Activated CD4-positive, alpha-beta T cell treated with anti-CD3 and anti-CD28 coated beads for 36 hours (primary cell): ENCODE data around the gene DBET. TPM values are rescaled to one million over a fixed set of nuclear protein-coding genes. Genes with fewer than 3 reads are reported as not detected.
"Not testable (repeated sequence)": the region's sequence is repeated elsewhere in the genome, so short reads cannot be mapped to it uniquely, and the experiment has no call there.

Experiments used
- ATAC-seq: fragments of 200-7000 bp; cut with Tn5 transposase; one replicate; pipeline ENCODE4 v1.10.0; 2021; ENCODE audit warnings: mild to moderate bottlenecking, moderate library complexity
- CTCF ChIA-PET: fragments of 350-600 bp; sonication (Branson Sonifier 250); formaldehyde crosslinking; loops from one replicate; lab custom pipeline; 2021; ENCODE audit warnings: antibody characterized with exemption; lab: Charles Lee
- POLR2A ChIA-PET: fragments of 350-600 bp; sonication (Branson Sonifier 250); formaldehyde crosslinking; loops from one replicate; lab custom pipeline; 2021; ENCODE audit warnings: antibody characterized with exemption, inconsistent platforms; lab: Charles Lee
- DNase-seq: peaks from one replicate; pipeline ENCODE4 v3.0.0-alpha.2; 2020
- H3K27ac Mint-ChIP-seq: one replicate; pipeline ENCODE4 v1.8.0; 2021; ENCODE audit warnings: mixed read lengths
- H3K27me3 Mint-ChIP-seq: one replicate; pipeline ENCODE4 v1.8.0; 2021; ENCODE audit warnings: mixed read lengths
- H3K36me3 Mint-ChIP-seq: one replicate; pipeline ENCODE4 v1.8.0; 2021; ENCODE audit warnings: low read depth, mixed read lengths
- H3K4me1 Mint-ChIP-seq: one replicate; pipeline ENCODE4 v1.8.0; 2021; ENCODE audit warnings: mixed read lengths
- H3K4me3 Mint-ChIP-seq: one replicate; pipeline ENCODE4 v1.8.0; 2021; ENCODE audit warnings: mild to moderate bottlenecking, moderate library complexity, mixed read lengths
- H3K9me3 Mint-ChIP-seq: one replicate; pipeline ENCODE4 v1.8.0; 2021; ENCODE audit warnings: low read depth, mixed read lengths
- intact Hi-C, 2 experiments: fragments of 100-400 bp; cut with DNase I in 1 of 2; cut with micrococcal nuclease in 1 of 2; formaldehyde crosslinking; loops; one replicate each; pipeline versions ENCODE4 v1.14.2 to v1.15.1; 2022 to 2024; cut with DNase I, micrococcal nuclease
- total RNA-seq, 2 experiments: library from RNA; stranded (reverse); gene quantifications; one replicate each; pipeline ENCODE4 v1.2.3, GENCODE V29; 2021

DBET gene
- not detected for total RNA-seq

DNA sequence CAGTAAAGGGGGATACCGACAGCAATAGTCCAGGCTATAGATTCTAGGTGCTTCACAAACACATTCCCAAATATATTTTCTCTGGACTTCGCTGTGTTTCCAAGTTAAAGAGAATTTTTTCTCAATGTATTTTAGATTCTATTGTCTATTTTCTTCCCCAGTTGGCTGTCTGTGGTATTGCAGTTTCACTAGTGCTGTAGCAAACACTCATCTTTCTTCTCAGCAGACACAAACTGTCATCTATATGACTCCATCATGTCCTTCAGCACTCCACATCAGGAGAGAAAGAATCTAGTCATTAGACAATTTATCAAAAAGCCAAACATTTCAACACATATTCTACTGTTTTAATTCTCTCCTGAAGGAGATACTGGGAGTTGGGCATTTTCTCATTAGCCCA, at the start of gene DBET:
Gene DBET (plus strand): TSS at position 161 of the 400 bp plus-strand sequence.
- H3K27ac Mint-ChIP-seq, intact Hi-C loops, CTCF ChIA-PET, H3K9me3 Mint-ChIP-seq, H3K36me3 Mint-ChIP-seq, POLR2A ChIA-PET, ATAC-seq, H3K4me3 Mint-ChIP-seq, DNase-seq, H3K27me3 Mint-ChIP-seq, H3K4me1 Mint-ChIP-seq: not testable (repeated sequence)

DNA sequence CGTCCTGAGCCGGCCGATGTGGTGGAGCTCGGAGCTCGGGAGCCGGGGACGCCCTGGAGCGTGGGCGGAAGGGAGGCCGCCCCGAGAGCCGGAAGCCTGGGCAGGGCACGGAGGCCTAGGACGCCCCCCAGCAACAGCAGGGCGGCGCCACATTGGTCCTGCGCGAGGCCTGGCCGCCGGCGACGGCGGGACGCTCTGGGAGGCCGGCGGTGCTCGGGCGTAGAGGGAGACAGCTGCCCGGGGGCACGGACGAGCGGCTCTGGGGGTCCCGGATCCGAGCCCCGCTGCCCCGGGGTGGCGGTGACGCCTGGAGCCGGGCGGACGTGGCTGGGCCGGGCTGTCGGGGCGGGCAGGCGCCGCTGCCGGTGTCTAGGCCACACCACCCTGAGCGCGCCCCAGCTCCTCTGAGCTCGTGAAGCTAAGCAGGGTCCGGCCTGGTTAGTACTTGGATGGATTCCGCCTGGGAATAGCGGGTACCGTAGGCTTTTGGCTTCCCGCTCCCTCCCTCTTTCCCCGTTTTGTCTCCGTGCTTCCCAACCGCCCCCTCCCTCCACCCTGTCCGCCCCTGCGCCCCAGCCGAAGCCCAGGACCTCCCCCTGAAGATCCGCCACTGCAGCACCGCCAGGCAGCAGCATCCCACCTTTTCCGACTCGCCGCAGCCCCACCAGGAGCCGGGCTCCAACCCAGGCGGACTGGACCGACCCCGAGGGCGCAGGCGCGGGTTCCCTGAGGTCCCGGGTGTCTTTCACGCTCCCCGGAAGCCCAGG, 49.3 kb upstream of the DBET start:
- peaks cover 50% of the 10 kb centered on the region for H3K27me3 Mint-ChIP-seq
- H3K36me3 Mint-ChIP-seq: peaks cover 2% of the 10 kb centered on the region
- intact Hi-C loops: no loop called here
- no peaks in the 10 kb centered on the region for H3K9me3 Mint-ChIP-seq
- DNase-seq: peak; percentile 31
- ATAC-seq: no peak
- POLR2A ChIA-PET: no interaction called here
- CTCF ChIA-PET: no interaction called here
- peaks cover 21% of the 10 kb centered on the region for H3K4me1 Mint-ChIP-seq
- H3K4me3 Mint-ChIP-seq: no peak overlapping the region
- H3K27ac Mint-ChIP-seq: no peak overlapping the region

DNA sequence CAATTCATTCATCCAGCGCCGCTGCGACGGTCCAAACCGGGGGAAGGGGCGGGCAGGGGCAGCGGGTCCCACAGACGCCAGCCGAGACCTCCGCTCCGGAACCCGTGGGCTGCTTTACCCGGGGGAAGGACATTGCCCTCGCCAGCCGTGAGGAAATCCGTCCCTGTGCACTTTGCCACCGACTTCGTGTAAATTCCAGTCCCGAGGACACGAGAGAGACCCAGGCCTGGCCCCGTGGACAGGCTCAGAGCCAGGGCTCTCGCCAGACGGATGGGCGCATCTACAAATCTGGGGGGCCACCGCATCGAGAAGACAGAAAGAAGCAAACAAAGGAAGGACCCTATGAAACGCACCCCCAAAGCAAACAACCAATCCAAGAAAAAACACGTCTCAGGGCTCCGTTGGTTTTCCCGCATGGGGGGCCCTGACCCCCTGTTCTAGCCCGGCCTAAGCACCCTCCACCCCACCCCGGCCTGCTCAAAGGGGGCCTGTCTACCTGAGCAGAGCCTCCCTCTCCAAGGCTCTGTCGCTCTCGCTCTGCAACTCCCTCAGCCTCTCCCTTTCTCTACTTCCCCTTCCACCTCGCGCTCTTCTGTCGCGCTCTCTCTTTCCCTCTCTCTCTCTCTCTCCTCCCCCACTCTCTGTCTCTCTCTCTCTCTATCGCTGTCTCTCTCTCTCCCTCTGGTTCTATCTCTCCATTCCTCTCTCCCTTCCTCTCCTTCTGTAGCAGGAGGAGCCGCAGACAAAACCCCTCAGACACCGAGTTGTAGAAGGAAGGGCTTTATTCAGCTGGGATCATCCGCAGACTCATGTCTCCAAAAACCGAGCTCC, 48.5 kb upstream of the DBET start:
- CTCF ChIA-PET: no interaction called here
- H3K27me3 Mint-ChIP-seq: peaks cover 58% of the 10 kb centered on the region
- peaks cover 29% of the 10 kb centered on the region for H3K4me1 Mint-ChIP-seq
- no peak overlapping the region for H3K27ac Mint-ChIP-seq
- DNase-seq (peak; percentile 9), ATAC-seq (no peak)
- POLR2A ChIA-PET: no interaction called here
- no peak overlapping the region for H3K4me3 Mint-ChIP-seq
- H3K9me3 Mint-ChIP-seq: no peaks in the 10 kb centered on the region
- intact Hi-C loops: no loop called here
- H3K36me3 Mint-ChIP-seq: peaks cover 2% of the 10 kb centered on the region

DNA sequence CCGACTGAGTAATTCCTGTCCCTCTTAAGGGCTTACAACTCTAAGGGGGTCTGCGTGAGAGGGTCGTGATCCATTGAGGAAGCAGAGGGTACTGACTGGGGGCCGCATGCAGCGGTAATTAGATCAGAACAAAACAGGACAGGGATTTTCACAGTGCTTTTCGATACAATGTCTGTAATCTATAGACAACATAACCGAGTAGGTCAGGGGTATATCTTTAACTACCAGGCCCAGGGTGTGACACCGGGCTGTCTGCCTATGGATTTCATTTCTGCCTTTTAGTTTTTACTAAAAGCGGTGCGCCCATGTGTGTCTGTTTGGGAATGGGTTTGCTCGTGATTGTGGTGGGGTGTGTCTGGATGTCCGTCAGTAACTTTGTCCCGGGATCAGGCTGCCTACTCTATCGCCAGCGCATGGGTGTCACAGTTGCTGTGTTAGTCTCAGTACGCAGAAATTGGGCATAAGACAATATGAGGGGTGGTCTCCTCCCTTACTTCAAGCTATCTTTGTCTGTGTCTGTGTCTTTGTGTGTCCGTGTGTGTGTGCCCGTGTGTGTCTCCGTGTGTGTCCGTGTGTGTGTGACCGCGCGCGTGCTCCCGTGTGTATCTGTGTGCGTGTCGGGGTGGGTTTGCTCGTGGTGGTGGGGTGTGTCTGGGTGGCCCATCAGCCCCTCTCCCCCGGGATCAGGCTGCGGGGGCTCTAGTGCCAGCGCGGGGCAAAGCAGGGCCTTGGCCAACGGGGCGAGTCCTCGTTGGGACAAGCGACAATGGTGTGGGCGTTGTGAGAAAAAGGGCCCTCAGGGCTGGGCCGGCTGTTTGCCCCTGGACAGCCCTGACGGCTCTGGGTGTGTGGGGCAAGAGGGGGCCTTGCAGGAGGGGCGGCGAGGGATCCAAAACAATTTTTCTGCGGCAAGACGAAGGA, 47.7 kb upstream of the DBET start:
- intact Hi-C loops: no loop called here
- Mint-ChIP-seq H3K4me3 (no peak overlapping the region), H3K9me3 (no peaks in the 10 kb centered on the region), H3K36me3 (peaks cover 2% of the 10 kb centered on the region), H3K4me1 (peaks cover 32% of the 10 kb centered on the region), H3K27me3 (peaks cover 62% of the 10 kb centered on the region), H3K27ac (no peak overlapping the region)
- no peak for DNase-seq
- POLR2A ChIA-PET: no interaction called here
- CTCF ChIA-PET: no interaction called here
- ATAC-seq: no peak

DNA sequence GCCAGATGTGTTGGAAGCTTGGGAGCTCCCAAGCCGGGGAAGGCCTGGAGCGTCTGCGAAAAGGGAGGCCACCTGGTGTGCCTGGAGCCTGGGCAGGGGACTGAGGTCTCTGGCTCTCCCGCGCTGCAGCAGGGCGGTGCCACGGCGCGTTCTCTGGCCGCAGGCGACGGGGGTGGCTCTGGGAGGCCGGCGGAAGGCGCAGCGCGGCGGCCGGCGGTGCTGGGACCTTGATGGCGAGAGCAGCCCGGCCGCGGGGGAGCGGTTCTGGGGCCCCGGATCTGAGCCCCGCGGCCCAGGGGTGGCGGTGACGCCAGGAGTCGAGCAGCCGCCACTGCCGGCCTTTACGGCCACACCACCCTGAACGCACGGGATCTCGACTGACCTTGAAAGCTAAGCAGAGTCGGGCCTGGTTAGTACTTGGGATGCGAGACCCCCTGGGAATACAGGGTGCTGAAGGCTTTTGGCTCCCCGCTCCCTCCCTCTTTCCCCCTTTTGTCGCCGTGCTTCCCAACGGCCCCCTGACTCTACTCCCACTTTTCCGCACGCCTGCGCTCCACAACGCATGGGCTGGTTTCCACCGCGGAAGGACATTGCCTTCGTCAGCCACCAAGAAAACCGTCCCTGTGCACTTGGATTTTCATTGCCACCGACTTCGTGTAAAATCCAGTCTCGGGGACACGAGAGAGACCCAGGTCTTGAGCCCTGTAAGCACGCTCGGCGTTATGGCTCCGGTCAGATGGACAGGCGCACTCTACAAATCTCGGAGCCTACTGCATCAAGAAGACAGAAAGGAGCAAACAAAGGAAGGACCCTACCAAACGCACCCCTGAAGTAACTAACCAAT, 46.7 kb upstream of the DBET start:
- peaks cover 32% of the 10 kb centered on the region for H3K4me1 Mint-ChIP-seq
- POLR2A ChIA-PET: no interaction called here
- peaks cover 2% of the 10 kb centered on the region for H3K36me3 Mint-ChIP-seq
- CTCF ChIA-PET: no interaction called here
- peak; percentile 11 for DNase-seq
- intact Hi-C loops: no loop called here
- no peaks in the 10 kb centered on the region for H3K9me3 Mint-ChIP-seq
- H3K27me3 Mint-ChIP-seq: peaks cover 59% of the 10 kb centered on the region
- ATAC-seq: no peak
- no peak overlapping the region for H3K27ac Mint-ChIP-seq
- no peak overlapping the region for H3K4me3 Mint-ChIP-seq

DNA sequence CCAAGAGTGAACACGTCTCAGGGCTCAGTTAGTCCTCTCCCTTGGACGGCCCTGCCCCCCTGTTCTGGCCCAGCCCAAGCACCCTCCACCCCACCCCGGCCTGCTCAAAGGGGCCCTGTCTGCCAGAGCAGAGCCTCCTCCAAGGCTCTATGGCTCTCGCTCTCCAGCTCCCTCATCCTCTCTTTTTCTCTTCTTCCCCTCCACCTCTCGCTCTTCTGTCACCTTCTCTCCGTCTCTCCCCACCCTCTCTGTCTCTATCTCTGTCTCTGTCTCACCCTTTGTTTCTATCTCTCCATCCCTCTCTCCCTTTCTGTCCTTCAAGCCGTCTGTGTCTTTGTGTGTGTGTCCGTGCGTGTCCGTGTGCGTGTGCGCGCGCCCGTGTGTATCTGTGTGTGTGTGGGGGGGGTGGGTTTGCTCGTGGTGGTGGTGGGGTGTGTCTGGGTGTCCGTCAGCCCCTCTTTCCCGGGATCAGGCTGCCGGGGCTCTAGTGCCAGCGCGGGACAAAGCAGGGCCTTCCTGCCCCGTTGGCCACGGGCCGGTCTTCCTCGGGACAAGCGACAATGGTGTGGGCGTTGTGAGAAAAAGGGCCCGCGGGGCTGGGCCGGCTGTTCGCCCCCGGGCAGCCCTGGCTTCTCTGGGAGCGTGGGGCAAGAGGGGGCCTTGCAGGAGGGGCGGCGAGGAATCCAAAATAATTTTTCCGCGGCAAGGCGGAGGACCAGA, 45.9 kb upstream of the DBET start:
- ATAC-seq: no peak
- Mint-ChIP-seq H3K4me3 (no peak overlapping the region), H3K9me3 (no peaks in the 10 kb centered on the region), H3K36me3 (peaks cover 4% of the 10 kb centered on the region), H3K27me3 (peaks cover 59% of the 10 kb centered on the region), H3K27ac (no peak overlapping the region), H3K4me1 (peaks cover 35% of the 10 kb centered on the region)
- no peak for DNase-seq
- POLR2A ChIA-PET: no interaction called here
- intact Hi-C loops: no loop called here
- CTCF ChIA-PET: no interaction called here

DNA sequence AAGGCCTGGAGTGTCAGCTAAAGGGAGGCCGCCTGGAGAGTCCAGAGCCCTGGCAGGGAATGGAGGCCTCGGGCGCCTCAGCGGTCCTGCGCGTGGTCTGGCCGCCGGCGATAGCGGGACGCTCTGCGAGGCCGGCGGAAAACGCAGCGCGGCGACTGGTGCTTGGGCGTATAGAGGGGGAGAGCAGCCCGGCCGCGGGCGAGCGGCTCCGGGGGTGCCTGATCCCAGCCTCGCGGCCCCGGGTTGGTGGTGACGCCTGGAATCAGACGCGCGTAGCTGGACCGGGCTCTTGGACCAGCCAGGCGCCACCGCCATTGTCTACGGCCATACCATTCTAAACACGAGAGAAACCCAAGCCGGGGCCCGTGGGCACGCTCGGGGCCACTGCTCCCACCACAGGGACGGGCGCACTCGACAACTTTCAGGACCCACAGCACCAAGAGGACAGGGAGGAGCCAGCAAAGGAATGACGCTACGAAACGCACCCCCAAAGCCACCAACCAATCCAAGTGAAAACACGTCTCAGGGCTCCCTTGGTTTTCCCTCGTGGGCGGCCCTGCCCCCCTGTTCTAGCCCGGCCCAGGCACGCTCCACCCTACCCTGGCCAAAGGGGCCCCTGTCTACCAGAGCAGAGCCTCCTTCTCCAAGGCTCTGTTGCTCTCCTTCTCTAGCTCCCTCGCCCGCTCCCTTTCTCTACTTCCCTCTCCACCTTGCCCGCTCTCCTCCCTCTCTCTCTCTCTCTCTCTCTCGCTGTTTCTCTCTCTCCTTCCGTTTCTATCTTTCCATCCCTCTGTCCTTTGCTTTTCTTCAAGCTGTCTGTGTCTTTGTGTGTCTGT, 45.1 kb upstream of the DBET start:
- no peaks in the 10 kb centered on the region for H3K9me3 Mint-ChIP-seq
- CTCF ChIA-PET: no interaction called here
- POLR2A ChIA-PET: no interaction called here
- intact Hi-C loops: no loop called here
- H3K4me1 Mint-ChIP-seq: peaks cover 35% of the 10 kb centered on the region
- no peak overlapping the region for H3K27ac Mint-ChIP-seq
- peaks cover 57% of the 10 kb centered on the region for H3K27me3 Mint-ChIP-seq
- peaks cover 2% of the 10 kb centered on the region for H3K36me3 Mint-ChIP-seq
- ATAC-seq: no peak
- peak overlapping the region; percentile 4 for H3K4me3 Mint-ChIP-seq
- DNase-seq: peak; percentile 9

DNA sequence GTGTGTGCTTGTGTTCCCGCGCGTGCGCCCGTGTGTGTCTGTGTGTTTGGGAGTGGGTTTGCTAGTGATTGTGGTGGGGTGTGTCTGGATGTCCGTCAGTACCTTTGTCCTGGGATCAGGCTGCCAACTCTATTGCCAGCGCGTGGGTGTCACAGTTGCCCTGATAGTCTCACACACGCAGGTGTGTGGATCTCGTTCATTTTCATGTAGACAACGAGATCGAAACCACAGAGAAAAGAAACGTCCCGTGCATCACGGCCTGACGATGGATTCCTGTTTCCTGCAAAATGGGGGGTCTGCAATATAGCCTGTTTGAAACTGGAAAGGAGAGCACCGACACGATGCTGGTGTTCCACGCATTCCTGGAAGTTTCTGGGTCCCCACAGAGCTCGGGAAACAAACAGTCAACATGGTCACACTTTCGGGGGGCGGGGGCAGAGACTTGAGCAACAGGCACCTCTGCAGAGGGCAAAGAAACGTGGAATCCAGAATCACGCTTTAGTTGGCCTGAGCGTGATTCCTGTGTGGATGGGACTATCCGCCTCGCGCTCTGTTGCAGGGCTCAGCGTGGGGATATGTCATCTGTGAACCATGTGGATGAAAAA, 44.3 kb upstream of the DBET start:
- H3K4me3 Mint-ChIP-seq: peak overlapping the region; percentile 4
- peaks cover 53% of the 10 kb centered on the region for H3K27me3 Mint-ChIP-seq
- intact Hi-C loops: loop anchor here in 1 of 2 experiments (5.0 kb wide), 1 partner anchor 78 kb away; the partner anchor contains the start of gene FRG1
- CTCF ChIA-PET, H3K9me3 Mint-ChIP-seq, H3K27ac Mint-ChIP-seq, ATAC-seq, POLR2A ChIA-PET, H3K36me3 Mint-ChIP-seq: not testable (repeated sequence)
- DNase-seq: peak; percentile 5
- H3K4me1 Mint-ChIP-seq: peaks cover 35% of the 10 kb centered on the region

DNA sequence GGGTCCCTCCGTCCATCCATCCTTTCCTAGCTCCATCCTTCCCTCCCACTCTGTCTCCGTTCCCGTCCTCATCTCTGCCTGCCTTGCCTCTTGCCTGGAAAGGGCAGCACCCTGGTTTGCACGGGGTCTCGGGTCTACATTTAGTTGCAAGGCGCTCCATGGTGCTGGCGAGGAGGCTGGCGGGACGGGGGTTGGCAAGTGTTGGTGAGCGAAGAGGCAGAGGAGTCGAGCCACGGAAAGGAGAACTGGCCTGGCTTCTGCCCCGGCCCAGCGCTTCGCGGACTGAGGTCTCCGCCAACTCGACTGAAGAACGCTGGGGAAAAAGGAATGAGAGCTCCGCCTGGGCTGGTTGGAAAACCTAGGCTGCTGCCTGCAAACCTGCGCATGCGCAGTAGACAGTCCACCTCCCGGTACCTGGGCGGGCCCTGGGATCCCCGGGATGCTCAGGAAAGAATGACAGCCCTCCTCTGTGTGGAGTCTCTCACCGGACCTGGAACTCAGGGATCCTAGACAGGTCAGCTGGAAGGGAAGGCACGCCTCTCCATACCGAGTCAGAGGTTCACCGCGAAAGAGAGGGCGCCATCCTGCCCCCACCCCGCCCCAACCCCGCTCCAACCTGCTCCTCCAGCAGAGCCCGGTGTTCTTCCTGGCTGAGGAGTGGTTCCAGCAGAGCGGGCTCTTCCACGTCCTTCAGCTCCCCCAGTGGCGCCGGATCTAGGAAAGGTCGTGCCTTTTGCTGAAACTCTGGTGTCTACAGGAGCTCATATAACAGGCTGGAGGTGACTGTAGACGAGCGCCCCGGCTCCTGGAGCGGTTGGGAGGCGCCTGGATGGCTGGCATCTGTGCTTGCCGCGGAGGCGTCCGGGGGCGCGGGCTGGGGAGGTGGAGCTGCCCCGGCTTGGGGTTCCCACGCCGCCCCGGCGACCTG, 43.2 kb upstream of the DBET start:
- intact Hi-C loops: loop anchor here in 1 of 2 experiments (5.0 kb wide), 1 partner anchor 79 kb away; the partner anchor contains the start of gene FRG1
- Mint-ChIP-seq H3K4me3 (peak overlapping the region; percentile 57), H3K36me3 (peaks cover 2% of the 10 kb centered on the region), H3K4me1 (peaks cover 29% of the 10 kb centered on the region), H3K27me3 (peaks cover 48% of the 10 kb centered on the region), H3K9me3 (no peaks in the 10 kb centered on the region), H3K27ac (no peak overlapping the region)
- DNase-seq: peak; percentile 55
- peak; percentile 44 for ATAC-seq
- ChIA-PET CTCF (no interaction called here), POLR2A (no interaction called here)
